Panc1 (cell line): ENCODE results near the gene RNF167.

Experiments used
- POLR2AphosphoS5 ChIP-seq: IDR thresholded peaks from 2 replicates; pipeline ENCODE4 v1.6.1; 2012; ENCODE audit warnings: mild to moderate bottlenecking, low read depth, low read length, moderate library complexity
- TF ChIP-seq, protein P1 (sequence below): fragments of 450-650 bp; IDR thresholded peaks from 2 replicates; pipeline ENCODE4 v1.5.1; 2017; ENCODE audit warnings: mild to moderate bottlenecking

GRCh38 chr17:4901648-4902344, 38.3 kb upstream of the RNF167 start:
- no peak for TF ChIP-seq POLR2AphosphoS5
- TF ChIP-seq, protein P1, sequence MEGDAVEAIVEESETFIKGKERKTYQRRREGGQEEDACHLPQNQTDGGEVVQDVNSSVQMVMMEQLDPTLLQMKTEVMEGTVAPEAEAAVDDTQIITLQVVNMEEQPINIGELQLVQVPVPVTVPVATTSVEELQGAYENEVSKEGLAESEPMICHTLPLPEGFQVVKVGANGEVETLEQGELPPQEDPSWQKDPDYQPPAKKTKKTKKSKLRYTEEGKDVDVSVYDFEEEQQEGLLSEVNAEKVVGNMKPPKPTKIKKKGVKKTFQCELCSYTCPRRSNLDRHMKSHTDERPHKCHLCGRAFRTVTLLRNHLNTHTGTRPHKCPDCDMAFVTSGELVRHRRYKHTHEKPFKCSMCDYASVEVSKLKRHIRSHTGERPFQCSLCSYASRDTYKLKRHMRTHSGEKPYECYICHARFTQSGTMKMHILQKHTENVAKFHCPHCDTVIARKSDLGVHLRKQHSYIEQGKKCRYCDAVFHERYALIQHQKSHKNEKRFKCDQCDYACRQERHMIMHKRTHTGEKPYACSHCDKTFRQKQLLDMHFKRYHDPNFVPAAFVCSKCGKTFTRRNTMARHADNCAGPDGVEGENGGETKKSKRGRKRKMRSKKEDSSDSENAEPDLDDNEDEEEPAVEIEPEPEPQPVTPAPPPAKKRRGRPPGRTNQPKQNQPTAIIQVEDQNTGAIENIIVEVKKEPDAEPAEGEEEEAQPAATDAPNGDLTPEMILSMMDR, result no peak
